SK-N-SH treated with all-trans-retinoic acid at 6 μM for 48 hours (cell line): ENCODE results near the gene POU2F1.

Experiments
- BACH2 ChIP-seq: fragments of 250-450 bp; sonication (Bioruptor Pico); IDR thresholded peaks from 2 replicates; pipeline ENCODE4 v1.9.0; 2021; ENCODE audit warnings: mild to moderate bottlenecking, borderline replicate concordance
- CREB5 ChIP-seq: fragments of 250-450 bp; sonication (Bioruptor Pico); IDR thresholded peaks from 2 replicates; pipeline ENCODE4 v1.5.1; 2020; ENCODE audit warnings: low read depth, mild to moderate bottlenecking, moderate library complexity
- ESRRG ChIP-seq: fragments of 250-450 bp; sonication (Bioruptor Pico); IDR thresholded peaks from 2 replicates; pipeline ENCODE4 v1.6.1; 2021; ENCODE audit warnings: mild to moderate bottlenecking
- POU6F1 ChIP-seq: fragments of 250-450 bp; sonication (Bioruptor Pico); IDR thresholded peaks from 2 replicates; pipeline ENCODE4 v1.8.0; 2021; ENCODE audit warnings: low read depth, mild to moderate bottlenecking, moderate library complexity, borderline replicate concordance
- SNAI2 ChIP-seq: fragments of 250-450 bp; sonication (Bioruptor Pico); IDR thresholded peaks from 2 replicates; pipeline ENCODE4 v1.5.0; 2020; ENCODE audit warnings: mild to moderate bottlenecking, moderate library complexity
- TOX ChIP-seq: fragments of 250-450 bp; sonication (Bioruptor Pico); IDR thresholded peaks from 2 replicates; pipeline ENCODE4 v1.8.0; 2021; ENCODE audit warnings: mild to moderate bottlenecking, moderate library complexity, borderline replicate concordance
- TSHZ2 ChIP-seq: fragments of 250-450 bp; sonication (Bioruptor Pico); IDR thresholded peaks from 2 replicates; pipeline ENCODE4 v1.5.0; 2020; ENCODE audit warnings: mild to moderate bottlenecking, moderate library complexity
- ZNF70 ChIP-seq: fragments of 450-650 bp; formaldehyde crosslinking; IDR thresholded peaks from 2 replicates; pipeline ENCODE4 v1.5.0; 2020; ENCODE audit warnings: mild to moderate bottlenecking, moderate library complexity

GRCh38 chr1:167430134-167430848, 209.6 kb downstream of the POU2F1 start:
- no peak for TF ChIP-seq POU6F1 (CRISPR knock-in tag)
- TF ChIP-seq ESRRG: no peak
- TF ChIP-seq TOX (CRISPR knock-in tag): no peak
- TF ChIP-seq ZNF70 (CRISPR knock-in tag): no peak
- no peak for TF ChIP-seq BACH2 (CRISPR knock-in tag)
- TF ChIP-seq TSHZ2: no peak
- TF ChIP-seq SNAI2 (CRISPR knock-in tag): no peak
- TF ChIP-seq CREB5: no peak
